Common myeloid progenitor, CD34-positive (primary cell): ENCODE data around the gene ADSS1.

Experiments
- CTCF ChIA-PET: fragments of 350-600 bp; sonication (Branson Sonifier 250); formaldehyde crosslinking; loops from one replicate; lab custom pipeline; 2021; ENCODE audit warnings: antibody characterized with exemption; lab: Charles Lee
- POLR2A ChIA-PET: fragments of 350-600 bp; sonication (Branson Sonifier 250); formaldehyde crosslinking; loops from one replicate; lab custom pipeline; 2021; ENCODE audit warnings: antibody characterized with exemption; lab: Charles Lee
- DNase-seq, 3 donors: peaks; one replicate each; pipeline versions ENCODE4 v3.0.0 to v3.0.0-alpha.2; 2013
- H3K27ac ChIP-seq, 2 experiments: 1 replicate in 1 of 2; 2 replicates in 1 of 2; pipeline ENCODE4 v1.7.0; 2013; ENCODE audit warnings: inconsistent platforms in 2 of 2, low read length in 2 of 2, mild to moderate bottlenecking in 2 of 2, low read depth in 1 of 2, moderate library complexity in 1 of 2; ENCODE audit not compliant: severe bottlenecking in 2 of 2, insufficient read depth in 1 of 2, poor library complexity in 1 of 2
- H3K27me3 ChIP-seq, 5 experiments: replicated peaks in 2 of 5; 1 replicate in 3 of 5; 2 replicates in 2 of 5; pipeline versions ENCODE4 v1.6.1 to v1.7.0; 2013; ENCODE audit warnings: low read length in 4 of 5, mild to moderate bottlenecking in 2 of 5, moderate library complexity in 2 of 5, inconsistent platforms in 1 of 5; ENCODE audit not compliant: insufficient read depth in 5 of 5, control insufficient read depth in 4 of 5
- H3K36me3 ChIP-seq, 4 experiments: 1 replicate in 2 of 4; 2 replicates in 2 of 4; pipeline versions ENCODE4 v1.6.1 to v1.7.0; 2013; ENCODE audit warnings: low read length in 3 of 4, control low read depth in 1 of 4, mild to moderate bottlenecking in 1 of 4; ENCODE audit not compliant: control insufficient read depth in 4 of 4, insufficient read depth in 4 of 4
- H3K4me1 ChIP-seq, 4 experiments: 1 replicate in 3 of 4; 2 replicates in 1 of 4; pipeline versions ENCODE4 v1.6.1 to v1.7.1; 2013; ENCODE audit warnings: low read length in 3 of 4, mild to moderate bottlenecking in 3 of 4, control low read depth in 1 of 4, inconsistent platforms in 1 of 4, moderate library complexity in 1 of 4; ENCODE audit not compliant: control insufficient read depth in 4 of 4, insufficient read depth in 4 of 4; ENCODE audit errors: control extremely low read depth in 1 of 4
- H3K4me3 ChIP-seq, 7 experiments: 1 replicate in 4 of 7; 2 replicates in 3 of 7; pipeline versions ENCODE4 v1.5.1 to v1.7.0; 2013; ENCODE audit warnings: mild to moderate bottlenecking in 7 of 7, low read length in 6 of 7, moderate library complexity in 6 of 7, inconsistent platforms in 2 of 7, low read depth in 2 of 7, control low read depth in 1 of 7; ENCODE audit not compliant: insufficient read depth in 4 of 7, control insufficient read depth in 1 of 7; ENCODE audit errors: extremely low read depth in 1 of 7
- H3K9me3 ChIP-seq, 5 experiments: 1 replicate in 4 of 5; 2 replicates in 1 of 5; pipeline versions ENCODE4 v1.6.1 to v1.7.1; 2013; ENCODE audit warnings: low read length in 4 of 5, mild to moderate bottlenecking in 2 of 5, inconsistent platforms in 1 of 5, low read depth in 1 of 5, moderate library complexity in 1 of 5; ENCODE audit not compliant: control insufficient read depth in 4 of 5, insufficient read depth in 2 of 5; ENCODE audit errors: control extremely low read depth in 1 of 5
- WGBS: methylation state at CpG from one replicate; pipeline ENCODE4 v1.1.5; 2013; ENCODE audit not compliant: insufficient coverage; 5-methylcytosine and 5-hydroxymethylcytosine counted together

Gene ADSS1

GRCh38 chr14:104715871-104716270 lies 8.2 kb upstream of the ADSS1 start:
- peaks cover 0 to 12% (median under 1%) of the 10 kb centered on the region in 4 experiments for H3K4me1 ChIP-seq
- peaks cover 0 to 69% (median 48%) of the 10 kb centered on the region in 4 experiments for H3K36me3 ChIP-seq
- no peaks in the 10 kb centered on the region for H3K9me3 ChIP-seq
- 93% methylated on average over 10 of the region's 12 CpGs for WGBS
- DNase-seq = no peak
- H3K4me3 ChIP-seq = no peak overlapping the region
- CTCF ChIA-PET = interaction anchor here (0.9 to 1.5 kb wide), 2 partner anchors 8 to 20 kb away, joined by 3 to 4 read pairs; no protein-coding TSS in a partner anchor
- POLR2A ChIA-PET = no interaction called here
- H3K27me3 ChIP-seq = no peaks in the 10 kb centered on the region
- H3K27ac ChIP-seq = no peak overlapping the region

GRCh38 chr14:104717137-104717536 lies 6.9 kb upstream of the ADSS1 start:
- Histone ChIP-seq H3K27ac (no peak overlapping the region), H3K27me3 (no peaks in the 10 kb centered on the region), H3K36me3 (peaks cover 0 to 56% (median 38%) of the 10 kb centered on the region in 4 experiments), H3K4me1 (peaks cover 0 to 12% (median under 1%) of the 10 kb centered on the region in 4 experiments), H3K9me3 (no peaks in the 10 kb centered on the region), H3K4me3 (no peak overlapping the region)
- CTCF ChIA-PET = no interaction called here
- POLR2A ChIA-PET = no interaction called here
- no peak for DNase-seq
- WGBS = 91% methylated on average over 3 of the region's 22 CpGs

- CTCF ChIA-PET = no interaction called here
Measured at GRCh38 chr14:104717646-104718045, 6.4 kb upstream of the ADSS1 start.

GRCh38 chr14:104718147-104718546 lies 5.9 kb upstream of the ADSS1 start:
- no peak overlapping the region for H3K4me3 ChIP-seq
- peaks cover 0 to 5% (median under 1%) of the 10 kb centered on the region in 4 experiments for H3K4me1 ChIP-seq
- DNase-seq = no peak
- no peaks in the 10 kb centered on the region for H3K27me3 ChIP-seq
- ChIA-PET POLR2A (no interaction called here), CTCF (no interaction called here)
- 96% methylated on average over 8 of the region's 10 CpGs for WGBS
- H3K36me3 ChIP-seq = peaks cover 0 to 47% (median 31%) of the 10 kb centered on the region in 4 experiments
- no peak overlapping the region for H3K27ac ChIP-seq
- H3K9me3 ChIP-seq = no peaks in the 10 kb centered on the region

More at GRCh38 chr14:104717646-104718045, 6.4 kb upstream of the ADSS1 start:
- POLR2A ChIA-PET = no interaction called here
- H3K9me3 ChIP-seq = no peaks in the 10 kb centered on the region
- no peaks in the 10 kb centered on the region for H3K27me3 ChIP-seq
- no peak overlapping the region for H3K4me3 ChIP-seq
- peaks cover 0 to 52% (median 35%) of the 10 kb centered on the region in 4 experiments for H3K36me3 ChIP-seq
- H3K4me1 ChIP-seq = peaks cover 0 to 10% (median under 1%) of the 10 kb centered on the region in 4 experiments
- 82% methylated on average over 20 of the region's 20 CpGs for WGBS
- H3K27ac ChIP-seq = no peak overlapping the region
- DNase-seq = no peak

- Histone ChIP-seq H3K9me3 (no peaks in the 10 kb centered on the region), H3K27ac (no peak overlapping the region), H3K4me3 (no peak overlapping the region), H3K36me3 (peaks cover 0 to 39% (median 26%) of the 10 kb centered on the region in 4 experiments), H3K4me1 (peaks cover 0 to 6% (median 4%) of the 10 kb centered on the region in 4 experiments), H3K27me3 (no peaks in the 10 kb centered on the region)
- no peak for DNase-seq
- ChIA-PET POLR2A (no interaction called here), CTCF (no interaction called here)
- 95% methylated on average over 9 of the region's 11 CpGs for WGBS
Measured at GRCh38 chr14:104718871-104719270, 5.2 kb upstream of the ADSS1 start.

- no peak for DNase-seq
- no peaks in the 10 kb centered on the region for H3K27me3 ChIP-seq
- no peaks in the 10 kb centered on the region for H3K9me3 ChIP-seq
- H3K4me1 ChIP-seq = peaks cover 0 to 6% (median 4%) of the 10 kb centered on the region in 4 experiments
- CTCF ChIA-PET = no interaction called here
- POLR2A ChIA-PET = no interaction called here
- H3K36me3 ChIP-seq = peaks cover 0 to 35% (median 23%) of the 10 kb centered on the region in 4 experiments
- WGBS = 95% methylated on average over 15 of the region's 15 CpGs
- H3K4me3 ChIP-seq = no peak overlapping the region
- no peak overlapping the region for H3K27ac ChIP-seq
Measured at GRCh38 chr14:104719343-104719742, 4.7 kb upstream of the ADSS1 start.

- CTCF ChIA-PET = interaction anchor here (0.8 to 5.4 kb wide), 11 partner anchors 9 to 322 kb away, joined by 3 to 31 read pairs (median 4); no protein-coding TSS in a partner anchor
- peaks cover 0 to 17% (median 12%) of the 10 kb centered on the region in 4 experiments for H3K4me1 ChIP-seq
- DNase-seq = no peak
- peaks cover 0 to 13% (median 8%) of the 10 kb centered on the region in 4 experiments for H3K36me3 ChIP-seq
- 97% methylated on average over 18 of the region's 18 CpGs for WGBS
- POLR2A ChIA-PET = no interaction called here
- no peaks in the 10 kb centered on the region for H3K9me3 ChIP-seq
- peaks cover 0 to 3% (median 0%) of the 10 kb centered on the region in 5 experiments for H3K27me3 ChIP-seq
- H3K27ac ChIP-seq = no peak overlapping the region
- no peak overlapping the region for H3K4me3 ChIP-seq
Measured at GRCh38 chr14:104721505-104722431, 2.3 kb upstream of the ADSS1 start.
